Osteoblast (primary cell): Measurements from ENCODE around the gene LCE4A. TPM values are rescaled to one million over a fixed set of nuclear protein-coding genes. Genes with fewer than 3 reads are reported as not detected.

Experiments
- DNase-seq: peaks from one replicate; pipeline ENCODE4 v3.0.0; 2011; ENCODE audit warnings: low spot score, mixed read lengths; ENCODE audit not compliant: insufficient read length; ENCODE audit errors: missing footprints
- H2AFZ ChIP-seq: 2 replicates; pipeline ENCODE4 v1.6.0; 2011; ENCODE audit warnings: mild to moderate bottlenecking, low read length
- H3K27ac ChIP-seq: 2 replicates; pipeline ENCODE4 v1.5.1; 2011; ENCODE audit warnings: mild to moderate bottlenecking, low read depth, low read length, moderate library complexity
- H3K27me3 ChIP-seq: 2 replicates; pipeline ENCODE4 v1.6.0; 2012; ENCODE audit warnings: mild to moderate bottlenecking, control low read depth, inconsistent platforms, low read length, moderate library complexity; ENCODE audit not compliant: insufficient read depth
- H3K36me3 ChIP-seq: 2 replicates; pipeline ENCODE4 v1.5.1; 2011; ENCODE audit warnings: mild to moderate bottlenecking, low read length, control low read depth, moderate library complexity; ENCODE audit not compliant: insufficient read depth
- H3K4me1 ChIP-seq: 2 replicates; pipeline ENCODE4 v1.5.1; 2011; ENCODE audit warnings: mild to moderate bottlenecking, low read length, control low read depth, moderate library complexity; ENCODE audit not compliant: insufficient read depth
- H3K4me2 ChIP-seq: 2 replicates; pipeline ENCODE4 v1.6.0; 2011; ENCODE audit warnings: mild to moderate bottlenecking, low read length; ENCODE audit not compliant: insufficient read depth
- H3K4me3 ChIP-seq: fragments of 200-600 bp; sonication (generic); 3 replicates; pipeline ENCODE4 v1.5.1; 2012; ENCODE audit warnings: mild to moderate bottlenecking, low read length, inconsistent platforms; ENCODE audit not compliant: insufficient read depth
- H3K79me2 ChIP-seq: 2 replicates; pipeline ENCODE4 v1.6.0; 2012; ENCODE audit warnings: mild to moderate bottlenecking, low read length, control low read depth, inconsistent platforms; ENCODE audit not compliant: insufficient read depth
- H3K9me3 ChIP-seq: 2 replicates; pipeline ENCODE4 v1.5.1; 2011; ENCODE audit warnings: low read depth, low read length, control low read depth
- H4K20me1 ChIP-seq: 2 replicates; pipeline ENCODE4 v1.6.0; 2012; ENCODE audit warnings: mild to moderate bottlenecking, low read length, control low read depth; ENCODE audit not compliant: insufficient read depth
- CTCF ChIP-seq: IDR thresholded peaks from 2 replicates; pipeline ENCODE4 v1.5.1; 2011; ENCODE audit warnings: mild to moderate bottlenecking, low read depth, low read length, moderate library complexity; ENCODE audit errors: extremely low read depth
- total RNA-seq: library from RNA; depleted of rRNA; stranded (reverse); fragments of >200 nt; gene quantifications from 2 replicates; pipeline ENCODE4 v1.2.3, GENCODE V29; 2012

LCE4A gene
- total RNA-seq, 1 donor: not detected

GRCh38 chr1:152743371-152744145 lies 35.6 kb downstream of the LCE4A start:
- DNase-seq: no peak
- Histone ChIP-seq H3K4me1 (no peaks in the 10 kb centered on the region), H3K27ac (no peak overlapping the region)

GRCh38 chr1:152745289-152745704 lies 37.3 kb downstream of the LCE4A start:
- Histone ChIP-seq H3K9me3 (no peaks in the 10 kb centered on the region), H3K4me1 (no peaks in the 10 kb centered on the region), H3K36me3 (no peaks in the 10 kb centered on the region), H3K4me3 (no peak overlapping the region), H4K20me1 (no peaks in the 10 kb centered on the region), H2AFZ (no peak overlapping the region), H3K79me2 (no peaks in the 10 kb centered on the region), H3K4me2 (no peak overlapping the region), H3K27ac (no peak overlapping the region), H3K27me3 (no peaks in the 10 kb centered on the region)
- no peak for DNase-seq
- no peak for TF ChIP-seq CTCF

More at GRCh38 chr1:152743371-152744145, 35.6 kb downstream of the LCE4A start:
- Histone ChIP-seq H3K79me2 (no peaks in the 10 kb centered on the region), H3K9me3 (no peaks in the 10 kb centered on the region), H2AFZ (no peak overlapping the region), H3K4me2 (no peak overlapping the region), H3K27me3 (no peaks in the 10 kb centered on the region), H4K20me1 (no peaks in the 10 kb centered on the region), H3K4me3 (no peak overlapping the region), H3K36me3 (no peaks in the 10 kb centered on the region)
- no peak for TF ChIP-seq CTCF

GRCh38 chr1:152745765-152746444 lies 37.9 kb downstream of the LCE4A start:
- Histone ChIP-seq H3K79me2 (no peaks in the 10 kb centered on the region), H3K36me3 (no peaks in the 10 kb centered on the region), H3K27me3 (no peaks in the 10 kb centered on the region), H3K4me3 (no peak overlapping the region), H4K20me1 (no peaks in the 10 kb centered on the region), H3K9me3 (no peaks in the 10 kb centered on the region), H2AFZ (no peak overlapping the region), H3K4me2 (no peak overlapping the region), H3K4me1 (no peaks in the 10 kb centered on the region), H3K27ac (no peak overlapping the region)
- no peak for TF ChIP-seq CTCF
- DNase-seq: no peak

GRCh38 chr1:152747831-152748230 lies 39.9 kb downstream of the LCE4A start:
- no peaks in the 10 kb centered on the region for H3K36me3 ChIP-seq
- H3K9me3 ChIP-seq: no peaks in the 10 kb centered on the region
- TF ChIP-seq CTCF: no peak
- H3K79me2 ChIP-seq: no peaks in the 10 kb centered on the region
- DNase-seq: no peak
- no peak overlapping the region for H2AFZ ChIP-seq
- H3K4me3 ChIP-seq: no peak overlapping the region
- no peaks in the 10 kb centered on the region for H4K20me1 ChIP-seq
- no peaks in the 10 kb centered on the region for H3K27me3 ChIP-seq
- no peak overlapping the region for H3K4me2 ChIP-seq
- H3K4me1 ChIP-seq: no peaks in the 10 kb centered on the region
- H3K27ac ChIP-seq: no peak overlapping the region
